ENCODE measurements around the gene PHACTR2.

DNA sequence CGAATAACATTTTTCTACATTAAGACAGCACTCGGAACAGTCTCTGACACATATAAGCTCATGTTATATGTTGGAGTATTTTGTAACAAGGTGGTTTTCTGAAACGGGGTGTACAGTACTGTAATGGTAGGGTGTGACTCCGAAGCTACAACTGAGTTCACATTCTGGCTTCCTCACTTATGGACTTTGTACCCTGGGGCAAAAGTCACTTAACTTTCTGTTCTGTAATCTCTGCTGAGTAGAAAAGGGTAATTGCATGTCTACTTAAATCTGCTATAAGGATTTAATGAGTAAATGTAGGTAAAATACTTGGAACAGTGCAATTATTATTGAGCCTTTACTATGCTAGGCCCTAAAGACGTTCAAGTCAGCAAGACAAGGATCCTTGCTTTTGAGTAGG is 160.6 kb downstream of the PHACTR2 start:
- TF ChIP-seq, protein P1, sequence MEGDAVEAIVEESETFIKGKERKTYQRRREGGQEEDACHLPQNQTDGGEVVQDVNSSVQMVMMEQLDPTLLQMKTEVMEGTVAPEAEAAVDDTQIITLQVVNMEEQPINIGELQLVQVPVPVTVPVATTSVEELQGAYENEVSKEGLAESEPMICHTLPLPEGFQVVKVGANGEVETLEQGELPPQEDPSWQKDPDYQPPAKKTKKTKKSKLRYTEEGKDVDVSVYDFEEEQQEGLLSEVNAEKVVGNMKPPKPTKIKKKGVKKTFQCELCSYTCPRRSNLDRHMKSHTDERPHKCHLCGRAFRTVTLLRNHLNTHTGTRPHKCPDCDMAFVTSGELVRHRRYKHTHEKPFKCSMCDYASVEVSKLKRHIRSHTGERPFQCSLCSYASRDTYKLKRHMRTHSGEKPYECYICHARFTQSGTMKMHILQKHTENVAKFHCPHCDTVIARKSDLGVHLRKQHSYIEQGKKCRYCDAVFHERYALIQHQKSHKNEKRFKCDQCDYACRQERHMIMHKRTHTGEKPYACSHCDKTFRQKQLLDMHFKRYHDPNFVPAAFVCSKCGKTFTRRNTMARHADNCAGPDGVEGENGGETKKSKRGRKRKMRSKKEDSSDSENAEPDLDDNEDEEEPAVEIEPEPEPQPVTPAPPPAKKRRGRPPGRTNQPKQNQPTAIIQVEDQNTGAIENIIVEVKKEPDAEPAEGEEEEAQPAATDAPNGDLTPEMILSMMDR (IDR thresholded peaks at IDR 0.05; ENCODE audit: insufficient read depth, low read depth, low read length) = no peak
- TF ChIP-seq EZH2 (IDR thresholded peaks at IDR 0.05; ENCODE audit: insufficient read depth, low read length) = no peak

All from astrocyte (in vitro differentiated cells and primary cell).